Measurements from ENCODE around the gene CRPPA. TPM values are rescaled to one million over a fixed set of nuclear protein-coding genes. Genes with fewer than 3 reads are reported as not detected.

CRPPA gene
- total RNA-seq, 2 donors from 2014 or later, result 0.81 to 0.99 TPM

- Mint-ChIP-seq H3K36me3 (ENCODE audit: low read depth) (no peaks in the 10 kb centered on the region), H3K4me1 (no peaks in the 10 kb centered on the region), H3K27me3 (peaks cover 5% of the 10 kb centered on the region), H3K27ac (no peak overlapping the region), H3K4me3 (no peak overlapping the region)
- H3K9me3 ChIP-seq (ENCODE audit: control insufficient read depth, low read length, poor library complexity, severe bottlenecking), result no peaks in the 10 kb centered on the region
- DNase-seq (no peak), ATAC-seq (no peak)
Measured at GRCh38 chr7:16438988-16439387, 17.6 kb upstream of the CRPPA start.

GRCh38 chr7:16436306-16436705 lies 15.0 kb upstream of the CRPPA start:
- no peaks in the 10 kb centered on the region for H3K9me3 ChIP-seq (ENCODE audit: control insufficient read depth, low read length, poor library complexity, severe bottlenecking)
- Mint-ChIP-seq H3K4me1 (no peaks in the 10 kb centered on the region), H3K36me3 (ENCODE audit: low read depth) (no peaks in the 10 kb centered on the region), H3K27ac (no peak overlapping the region), H3K27me3 (peaks cover under 1% of the 10 kb centered on the region), H3K4me3 (no peak overlapping the region)
- DNase-seq, result no peak
- ATAC-seq, result no peak

GRCh38 chr7:16433568-16434122 lies 12.3 kb upstream of the CRPPA start:
- Mint-ChIP-seq H3K4me3 (no peak overlapping the region), H3K27me3 (peaks cover 11% of the 10 kb centered on the region)

DNA sequence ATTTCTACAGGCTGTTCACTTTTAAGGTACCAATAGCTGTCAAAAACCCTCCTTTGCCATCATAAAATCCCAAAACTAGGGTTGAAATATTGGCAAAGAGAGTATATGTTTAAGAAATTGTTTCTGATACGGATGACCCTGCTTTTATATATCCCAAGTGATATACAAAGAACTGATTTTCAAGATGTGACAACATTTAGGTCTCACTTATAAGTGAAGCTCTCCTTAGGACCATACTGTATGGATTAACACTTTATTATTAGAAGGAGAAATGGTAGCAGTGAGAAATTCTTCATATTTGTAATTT lies 11.0 kb upstream of the CRPPA start:
- Mint-ChIP-seq H3K4me1 (no peaks in the 10 kb centered on the region), H3K4me3 (no peak overlapping the region), H3K27me3 (peaks cover 15% of the 10 kb centered on the region), H3K36me3 (ENCODE audit: low read depth) (no peaks in the 10 kb centered on the region), H3K27ac (no peak overlapping the region)
- ATAC-seq (no peak), DNase-seq (no peak)
- no peaks in the 10 kb centered on the region for H3K9me3 ChIP-seq (ENCODE audit: control insufficient read depth, low read length, poor library complexity, severe bottlenecking)

More at GRCh38 chr7:16433568-16434122, 12.3 kb upstream of the CRPPA start:
- no peaks in the 10 kb centered on the region for H3K9me3 ChIP-seq (ENCODE audit: control insufficient read depth, low read length, poor library complexity, severe bottlenecking)
- ATAC-seq (no peak), DNase-seq (no peak)
- no peaks in the 10 kb centered on the region for H3K4me1 Mint-ChIP-seq
- H3K36me3 Mint-ChIP-seq (ENCODE audit: low read depth), result no peaks in the 10 kb centered on the region
- H3K27ac Mint-ChIP-seq, result no peak overlapping the region

- Mint-ChIP-seq H3K4me3 (no peak overlapping the region), H3K36me3 (ENCODE audit: low read depth) (no peaks in the 10 kb centered on the region), H3K4me1 (no peaks in the 10 kb centered on the region), H3K27ac (no peak overlapping the region), H3K27me3 (peaks cover 15% of the 10 kb centered on the region)
- ATAC-seq (peak; percentile 73), DNase-seq (no peak)
- H3K9me3 ChIP-seq (ENCODE audit: control insufficient read depth, low read length, poor library complexity, severe bottlenecking), result no peaks in the 10 kb centered on the region
Measured at GRCh38 chr7:16431646-16432424, 10.5 kb upstream of the CRPPA start.

DNA sequence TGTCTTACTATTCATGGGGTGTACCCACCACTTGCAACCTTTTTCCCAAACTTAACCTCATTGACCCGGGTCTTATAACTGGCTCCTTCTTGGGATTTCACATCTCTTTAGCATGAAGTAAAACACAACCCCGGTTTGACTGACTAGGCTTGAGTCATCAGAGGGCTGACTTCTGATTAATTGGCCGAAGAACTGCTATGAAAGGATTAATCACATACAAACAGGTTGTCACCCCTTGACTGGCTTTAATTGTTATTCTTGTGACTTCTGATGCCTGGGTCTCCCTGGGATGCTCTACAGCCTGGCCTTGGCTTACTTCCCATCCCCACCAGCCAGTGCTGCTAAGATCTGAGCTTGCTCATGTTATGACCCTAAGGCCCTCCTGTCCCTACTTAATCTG lies 8.8 kb upstream of the CRPPA start:
- DNase-seq, result no peak
- Mint-ChIP-seq H3K36me3 (ENCODE audit: low read depth) (no peaks in the 10 kb centered on the region), H3K27ac (no peak overlapping the region), H3K4me1 (no peaks in the 10 kb centered on the region), H3K27me3 (peaks cover 15% of the 10 kb centered on the region), H3K4me3 (no peak overlapping the region)
- no peak for ATAC-seq
- H3K9me3 ChIP-seq (ENCODE audit: control insufficient read depth, low read length, poor library complexity, severe bottlenecking), result no peaks in the 10 kb centered on the region

GRCh38 chr7:16428672-16429071 lies 7.3 kb upstream of the CRPPA start:
- peaks cover 2% of the 10 kb centered on the region for H3K4me1 Mint-ChIP-seq
- no peak for ATAC-seq

GRCh38 chr7:16428182-16428581 lies 6.8 kb upstream of the CRPPA start:
- Mint-ChIP-seq H3K27ac (no peak overlapping the region), H3K4me3 (no peak overlapping the region), H3K36me3 (ENCODE audit: low read depth) (no peaks in the 10 kb centered on the region), H3K27me3 (peaks cover 15% of the 10 kb centered on the region), H3K4me1 (peaks cover 2% of the 10 kb centered on the region)
- ATAC-seq (no peak), DNase-seq (no peak)
- no peaks in the 10 kb centered on the region for H3K9me3 ChIP-seq (ENCODE audit: control insufficient read depth, low read length, poor library complexity, severe bottlenecking)

More at GRCh38 chr7:16428672-16429071, 7.3 kb upstream of the CRPPA start:
- peaks cover 15% of the 10 kb centered on the region for H3K27me3 Mint-ChIP-seq
- H3K27ac Mint-ChIP-seq, result no peak overlapping the region
- DNase-seq, result no peak
- no peak overlapping the region for H3K4me3 Mint-ChIP-seq
- no peaks in the 10 kb centered on the region for H3K9me3 ChIP-seq (ENCODE audit: control insufficient read depth, low read length, poor library complexity, severe bottlenecking)
- H3K36me3 Mint-ChIP-seq (ENCODE audit: low read depth), result no peaks in the 10 kb centered on the region

DNA sequence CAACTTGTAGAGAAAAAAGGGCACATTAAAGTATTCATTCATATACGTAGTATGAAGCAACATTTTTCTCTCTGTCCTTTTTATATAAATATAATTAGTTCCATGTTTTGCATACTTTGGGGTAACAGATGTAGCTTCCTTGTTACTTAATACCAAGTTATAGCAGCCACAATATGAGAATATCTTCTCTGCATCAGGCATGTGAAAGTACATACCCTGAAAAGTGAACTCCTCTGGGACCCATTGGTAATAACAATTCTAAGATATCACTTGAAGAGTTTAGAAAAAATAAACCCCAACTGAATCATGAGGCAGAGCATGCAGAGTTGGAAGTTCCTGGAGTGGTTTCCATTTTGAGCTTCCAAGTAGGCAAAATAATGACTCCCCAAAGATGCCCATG lies 2.4 kb upstream of the CRPPA start:
- H3K9me3 ChIP-seq (ENCODE audit: control insufficient read depth, low read length, poor library complexity, severe bottlenecking), result no peaks in the 10 kb centered on the region
- Mint-ChIP-seq H3K36me3 (ENCODE audit: low read depth) (no peaks in the 10 kb centered on the region), H3K27ac (no peak overlapping the region), H3K27me3 (peaks cover 6% of the 10 kb centered on the region), H3K4me3 (no peak overlapping the region), H3K4me1 (peaks cover 19% of the 10 kb centered on the region)
- DNase-seq (no peak), ATAC-seq (no peak)

DNA sequence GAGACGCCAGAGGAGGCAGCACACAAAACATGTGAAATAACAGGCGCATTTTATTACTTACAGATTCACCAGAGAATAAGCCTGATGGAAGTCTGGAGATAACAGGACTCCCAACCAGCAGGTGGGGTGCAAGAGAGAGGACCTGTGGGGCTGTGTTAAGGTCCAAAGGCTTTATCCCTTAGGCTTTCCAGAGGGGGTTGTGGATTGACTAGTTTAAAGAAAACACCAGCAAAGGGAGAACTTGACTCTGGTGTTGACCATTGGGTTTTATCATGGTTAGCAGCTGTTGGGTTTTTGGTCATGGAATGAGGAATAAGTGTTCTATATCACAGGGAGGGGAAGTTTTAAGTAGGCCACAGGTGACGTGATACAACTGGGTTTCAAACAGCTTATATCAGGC lies 1.6 kb upstream of the CRPPA start:
- ATAC-seq (no peak), DNase-seq (no peak)
- Mint-ChIP-seq H3K36me3 (ENCODE audit: low read depth) (no peaks in the 10 kb centered on the region), H3K4me1 (peaks cover 19% of the 10 kb centered on the region), H3K27me3 (no peaks in the 10 kb centered on the region), H3K4me3 (no peak overlapping the region), H3K27ac (no peak overlapping the region)
- no peaks in the 10 kb centered on the region for H3K9me3 ChIP-seq (ENCODE audit: control insufficient read depth, low read length, poor library complexity, severe bottlenecking)

GRCh38 chr7:16422103-16422435 lies 731 bp upstream of the CRPPA start:
- Mint-ChIP-seq H3K36me3 (ENCODE audit: low read depth) (no peaks in the 10 kb centered on the region), H3K27me3 (no peaks in the 10 kb centered on the region), H3K27ac (peak overlapping the region; percentile 41), H3K4me3 (peak overlapping the region; percentile 98), H3K4me1 (peaks cover 19% of the 10 kb centered on the region)
- ATAC-seq (no peak), DNase-seq (no peak)
- H3K9me3 ChIP-seq (ENCODE audit: control insufficient read depth, low read length, poor library complexity, severe bottlenecking), result no peaks in the 10 kb centered on the region

DNA sequence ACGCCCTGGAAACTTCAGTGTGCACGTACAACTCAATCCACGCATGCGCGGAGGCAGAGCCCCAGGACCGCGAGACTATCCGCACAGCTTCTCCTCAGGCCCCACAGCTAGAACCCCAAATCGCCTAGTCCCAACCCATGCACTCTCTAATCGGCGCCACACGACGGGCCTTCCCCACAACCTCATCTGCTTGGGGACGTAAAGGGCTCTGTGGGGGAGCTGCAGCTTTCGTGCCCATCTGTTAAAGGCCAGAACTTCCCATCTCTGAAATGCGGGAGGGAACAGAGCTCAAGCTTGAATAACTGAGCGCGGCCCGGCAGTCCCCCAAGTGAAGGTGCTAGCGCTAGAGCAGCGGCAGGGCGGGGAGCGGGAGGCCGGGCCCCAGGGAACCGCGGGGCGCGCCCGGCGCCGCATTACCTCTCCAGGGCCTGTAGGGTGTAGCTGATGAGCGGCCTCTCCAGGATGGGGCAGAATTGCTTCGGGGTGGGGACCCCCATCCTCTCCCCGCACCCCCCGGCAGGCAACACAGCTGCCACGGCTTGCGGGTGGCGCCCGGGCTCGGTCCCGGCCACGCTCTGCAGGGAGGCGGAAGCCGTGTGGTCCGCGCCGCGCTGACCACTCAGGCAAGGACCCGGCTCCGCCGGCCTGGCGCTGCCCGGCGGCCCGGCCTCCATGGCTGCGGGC lies 547 bp downstream of the CRPPA start:
- H3K36me3 Mint-ChIP-seq (ENCODE audit: low read depth), result no peaks in the 10 kb centered on the region
- peaks cover 24% of the 10 kb centered on the region for H3K4me1 Mint-ChIP-seq
- DNase-seq (peak; percentile 50 to 68 (median 64)), ATAC-seq (peak; percentile 92)
- peak overlapping the region; percentile 98 for H3K4me3 Mint-ChIP-seq
- peaks cover 2% of the 10 kb centered on the region for H3K27me3 Mint-ChIP-seq
- peak overlapping the region; percentile 99 for H3K27ac Mint-ChIP-seq
- no peaks in the 10 kb centered on the region for H3K9me3 ChIP-seq (ENCODE audit: control insufficient read depth, low read length, poor library complexity, severe bottlenecking)

GRCh38 chr7:16420329-16420648 lies 1.0 kb downstream of the CRPPA start:
- Mint-ChIP-seq H3K36me3 (ENCODE audit: low read depth) (no peaks in the 10 kb centered on the region), H3K4me3 (peak overlapping the region; percentile 98), H3K27me3 (peaks cover 4% of the 10 kb centered on the region), H3K27ac (peak overlapping the region; percentile 99), H3K4me1 (peaks cover 24% of the 10 kb centered on the region)
- no peaks in the 10 kb centered on the region for H3K9me3 ChIP-seq (ENCODE audit: control insufficient read depth, low read length, poor library complexity, severe bottlenecking)
- ATAC-seq, result no peak
- no peak for DNase-seq

- H3K9me3 ChIP-seq (ENCODE audit: control insufficient read depth, low read length, poor library complexity, severe bottlenecking), result no peaks in the 10 kb centered on the region
- Mint-ChIP-seq H3K4me1 (peaks cover 22% of the 10 kb centered on the region), H3K27me3 (peaks cover 4% of the 10 kb centered on the region), H3K4me3 (peak overlapping the region; percentile 98), H3K27ac (peak overlapping the region; percentile 99), H3K36me3 (ENCODE audit: low read depth) (no peaks in the 10 kb centered on the region)
- ATAC-seq (no peak), DNase-seq (no peak)
Measured at GRCh38 chr7:16419859-16420258, 1.5 kb downstream of the CRPPA start.
